Naive thymus-derived CD8-positive, alpha-beta T cell (primary cell): ENCODE measurements around the gene SCN8A. TPM values are rescaled to one million over a fixed set of nuclear protein-coding genes. Genes with fewer than 3 reads are reported as not detected.

Experiments used
- ATAC-seq, 2 donors: fragments of 150-1000 bp; cut with Tn5 transposase in 1 of 2; sonication (Bioruptor Pico), chemical (Tn5 transposase) in 1 of 2; 1 replicate in 1 of 2; 2 replicates in 1 of 2; pipeline ENCODE4 v1.10.0; 2021; ENCODE audit warnings: mild to moderate bottlenecking in 2 of 2, moderate library complexity in 2 of 2
- POLR2A ChIA-PET: fragments of 350-600 bp; sonication (Branson Sonifier 250); formaldehyde crosslinking; loops from one replicate; lab custom pipeline; 2021; ENCODE audit warnings: antibody characterized with exemption; lab: Charles Lee
- DNase-seq, 10 donors: peaks; one replicate each; pipeline versions ENCODE4 v3.0.0 to v3.0.0-alpha.2; 2020 to 2022
- H3K27ac Mint-ChIP-seq, 10 donors: one replicate each; pipeline ENCODE4 v1.8.0; 2020 to 2022; ENCODE audit warnings: mild to moderate bottlenecking in 10 of 10, mixed read lengths in 10 of 10, moderate library complexity in 4 of 10, inconsistent platforms in 1 of 10
- H3K27me3 Mint-ChIP-seq, 5 donors: one replicate each; pipeline ENCODE4 v1.8.0; 2021 to 2022; ENCODE audit warnings: mixed read lengths in 5 of 5
- H3K36me3 Mint-ChIP-seq, 3 donors: one replicate each; pipeline ENCODE4 v1.8.0; 2020 to 2022; ENCODE audit warnings: mixed read lengths in 3 of 3, mild to moderate bottlenecking in 2 of 3, inconsistent platforms in 1 of 3
- H3K4me1 Mint-ChIP-seq, 4 donors: one replicate each; pipeline ENCODE4 v1.8.0; 2021 to 2022; ENCODE audit warnings: mixed read lengths in 4 of 4
- H3K4me3 Mint-ChIP-seq, 10 donors: one replicate each; pipeline ENCODE4 v1.8.0; 2020 to 2022; ENCODE audit warnings: mild to moderate bottlenecking in 10 of 10, mixed read lengths in 10 of 10, moderate library complexity in 6 of 10, inconsistent platforms in 1 of 10
- H3K9me3 Mint-ChIP-seq, 9 donors: one replicate each; pipeline ENCODE4 v1.8.0; 2020 to 2022; ENCODE audit warnings: mixed read lengths in 9 of 9, mild to moderate bottlenecking in 3 of 9, inconsistent platforms in 1 of 9, moderate library complexity in 1 of 9
- polyA plus RNA-seq, 3 donors: library from polyadenylated mRNA; unstranded; fragments of 300-500 nt; fragmentation: Illumina TruSeq; gene quantifications; one replicate each; pipeline ENCODE4 v1.2.3, GENCODE V29; 2021
- total RNA-seq, 8 experiments: library from RNA in 2 of 8; stranded (reverse) in 2 of 8; gene quantifications; one replicate each; pipeline ENCODE4 v1.2.3 and lab custom pipeline; 2021 to 2026

The SCN8A gene
- total and polyA plus RNA-seq, 5 experiments from 2014 or later, result 0.07 to 1.8 (median 0.42) TPM

DNA sequence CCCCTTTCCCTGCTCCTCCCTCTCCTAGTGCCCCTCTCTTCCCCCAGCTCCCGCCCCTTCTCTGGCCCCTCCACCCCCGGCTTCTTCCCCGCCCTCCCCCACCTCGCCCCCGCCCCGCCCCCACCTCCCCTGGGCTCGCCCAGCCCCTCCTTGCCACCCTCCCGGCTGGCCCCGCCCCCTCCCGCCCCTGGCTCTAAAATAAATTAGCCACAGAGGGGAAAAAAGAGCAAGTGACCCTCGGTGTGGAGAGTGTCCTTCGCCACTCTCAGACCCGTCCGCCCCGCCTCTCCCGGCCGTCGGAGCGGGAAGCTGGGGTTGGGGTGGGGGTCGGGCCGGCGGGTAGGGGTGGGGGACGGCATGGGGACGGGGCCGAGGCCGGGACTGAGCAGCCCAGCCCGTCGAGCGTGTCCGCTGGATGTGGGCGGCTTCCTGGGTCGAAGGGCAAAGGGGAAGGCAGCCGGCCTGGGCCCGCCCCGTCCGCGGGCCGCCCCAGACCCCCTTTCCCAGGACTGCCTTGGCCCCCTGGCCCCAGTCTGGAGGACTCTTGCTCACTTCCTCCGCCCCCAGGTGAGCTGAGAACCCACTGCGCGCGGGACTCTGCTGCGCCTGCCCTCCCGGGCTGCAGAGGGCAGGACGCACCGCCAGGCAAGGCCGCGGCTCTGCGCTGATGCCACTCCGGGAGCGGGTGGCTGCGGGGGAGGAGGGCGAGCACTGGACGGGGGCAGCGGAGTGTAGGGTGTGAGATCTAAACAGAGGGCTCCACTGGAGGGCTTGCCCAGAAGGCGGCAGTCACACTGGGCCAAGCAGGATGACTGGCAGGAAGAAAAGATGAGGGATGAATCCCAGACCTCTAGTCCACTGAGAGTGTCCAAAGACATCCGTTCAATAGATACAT lies 258.1 kb downstream of the SCN8A start:
- ATAC-seq, result no peak
- no peak overlapping the region for H3K27ac Mint-ChIP-seq

DNA sequence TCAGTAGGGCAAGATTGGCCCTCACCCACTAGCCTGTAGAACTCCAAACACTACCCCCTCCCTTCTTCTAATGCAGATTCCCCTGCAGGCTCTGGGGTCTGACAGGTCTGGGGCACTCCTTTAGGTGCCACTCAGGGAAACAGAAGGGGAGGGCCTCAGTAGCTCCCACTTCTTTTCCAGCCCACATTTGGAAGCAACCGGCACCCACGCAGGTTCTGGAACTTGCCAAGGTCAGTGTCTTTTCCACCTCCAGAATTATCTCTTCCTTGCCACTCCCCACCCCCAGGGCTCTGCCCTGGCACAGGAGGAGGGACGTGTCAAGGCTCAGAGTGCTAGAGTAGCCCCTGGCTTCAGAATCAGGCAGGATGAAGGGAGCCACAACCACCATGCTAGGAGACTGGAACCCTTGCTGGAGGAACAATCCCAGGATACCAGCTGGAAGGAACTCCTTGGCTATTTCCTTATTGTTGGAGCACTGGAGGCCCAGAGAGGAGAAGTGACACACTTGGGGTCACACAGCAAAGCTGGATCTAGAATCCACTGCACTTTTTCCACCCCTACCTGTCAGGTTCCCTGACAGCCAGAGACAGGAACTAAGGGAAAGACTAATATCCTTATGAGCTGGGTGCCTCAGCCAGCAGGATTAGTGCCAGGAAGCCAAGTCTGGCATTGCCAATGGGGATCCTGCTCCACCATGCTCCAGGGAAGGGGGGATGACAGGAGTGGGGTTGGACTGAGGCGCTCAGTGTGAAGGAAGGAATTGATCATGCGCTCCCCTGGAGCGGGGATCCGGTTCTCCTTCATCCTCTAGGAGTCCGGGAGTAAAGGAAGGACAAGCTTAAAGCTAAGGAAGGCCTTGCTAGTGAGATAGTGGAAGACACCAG lies 259.3 kb downstream of the SCN8A start:
- no peak for ATAC-seq
- Mint-ChIP-seq H3K9me3 (no peaks in the 10 kb centered on the region), H3K4me1 (peaks cover 15 to 40% (median 30%) of the 10 kb centered on the region in 4 donors), H3K27me3 (peaks cover 0 to 22% (median 12%) of the 10 kb centered on the region in 5 donors), H3K4me3 (no peak overlapping the region), H3K36me3 (no peaks in the 10 kb centered on the region), H3K27ac (peak overlapping the region in 2 of 10 donors; percentile 11 to 43)
- DNase-seq, result no peak
- POLR2A ChIA-PET, result no interaction called here

More for the DNA sequence above, 258.1 kb downstream of the SCN8A start:
- H3K4me3 Mint-ChIP-seq, result peak overlapping the region in 3 of 10 donors; percentile 39 to 63 (median 56)
- H3K4me1 Mint-ChIP-seq, result peaks cover 15 to 40% (median 30%) of the 10 kb centered on the region in 4 donors
- no peak for DNase-seq
- H3K9me3 Mint-ChIP-seq, result no peaks in the 10 kb centered on the region
- POLR2A ChIA-PET, result no interaction called here
- no peaks in the 10 kb centered on the region for H3K36me3 Mint-ChIP-seq
- peaks cover 4 to 33% (median 24%) of the 10 kb centered on the region in 5 donors for H3K27me3 Mint-ChIP-seq

DNA sequence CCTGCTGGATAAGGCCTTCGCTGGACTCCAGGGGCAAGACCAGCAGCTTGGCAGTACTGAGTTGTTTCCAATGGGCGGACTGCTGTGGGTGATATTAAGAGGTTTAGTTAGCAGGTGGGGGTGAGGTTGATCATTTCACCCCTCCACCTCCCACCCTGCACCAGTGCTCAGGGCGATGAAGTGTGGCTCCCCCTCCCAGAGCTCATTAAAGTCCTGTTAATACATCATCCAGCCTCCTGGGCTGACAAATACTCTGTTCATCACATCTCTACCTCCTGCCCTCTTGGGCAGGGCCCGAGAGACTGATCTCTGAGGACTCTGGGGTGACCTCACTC lies 259.9 kb downstream of the SCN8A start:
- Mint-ChIP-seq H3K27ac (no peak overlapping the region), H3K27me3 (peaks cover 0 to 20% (median 7%) of the 10 kb centered on the region in 5 donors), H3K36me3 (no peaks in the 10 kb centered on the region), H3K4me3 (no peak overlapping the region), H3K4me1 (peaks cover 13 to 34% (median 28%) of the 10 kb centered on the region in 4 donors), H3K9me3 (no peaks in the 10 kb centered on the region)
- POLR2A ChIA-PET, result interaction anchor here (0.6 kb wide), 1 partner anchor 195 kb away, joined by 3 read pairs; no protein-coding TSS in a partner anchor
- ATAC-seq, result no peak
- no peak for DNase-seq

DNA sequence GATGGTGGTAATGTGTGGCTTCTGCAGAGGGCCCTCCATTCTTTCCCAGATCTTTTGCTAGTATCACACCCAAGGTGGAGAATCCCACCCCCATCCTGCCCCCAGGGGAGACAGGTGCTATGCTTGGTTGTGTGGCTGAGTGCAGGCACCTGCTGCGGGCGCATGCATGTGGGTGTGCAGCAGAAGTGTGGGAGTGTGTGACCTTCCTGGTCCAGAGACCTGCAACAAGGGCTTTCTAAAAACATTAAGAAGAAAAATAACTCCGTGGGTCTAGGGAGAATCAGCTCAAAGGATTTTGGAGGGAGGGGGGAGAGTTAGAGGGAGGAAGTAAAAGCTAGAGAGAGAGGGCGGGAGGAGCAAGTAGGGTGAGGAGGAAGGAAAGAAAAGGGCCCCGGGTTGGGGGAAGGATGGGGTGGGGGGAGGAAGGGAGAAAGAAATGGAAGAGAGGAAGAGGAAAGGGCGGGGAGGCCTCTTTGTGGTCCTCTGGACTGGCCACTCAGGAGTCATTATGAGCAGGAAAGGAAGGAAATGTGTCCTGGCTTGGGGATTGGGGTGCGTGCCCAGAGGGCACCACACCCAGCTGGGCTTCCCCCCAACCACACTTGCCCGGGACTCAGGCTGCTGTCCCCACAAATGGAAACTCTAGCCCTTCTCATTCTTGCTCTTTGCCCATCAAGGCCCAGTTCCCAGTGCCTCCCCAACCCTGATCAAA lies 260.5 kb downstream of the SCN8A start:
- ATAC-seq (no peak), DNase-seq (no peak)
- H3K4me3 Mint-ChIP-seq, result no peak overlapping the region
- POLR2A ChIA-PET, result interaction anchor here (0.6 kb wide), 1 partner anchor 196 kb away, joined by 3 read pairs; no protein-coding TSS in a partner anchor
- peaks cover 11 to 28% (median 23%) of the 10 kb centered on the region in 4 donors for H3K4me1 Mint-ChIP-seq
- peaks cover 0 to 20% (median 8%) of the 10 kb centered on the region in 5 donors for H3K27me3 Mint-ChIP-seq
- peak overlapping the region in 2 of 10 donors; percentile 27 to 40 for H3K27ac Mint-ChIP-seq
- no peaks in the 10 kb centered on the region for H3K9me3 Mint-ChIP-seq
- H3K36me3 Mint-ChIP-seq, result no peaks in the 10 kb centered on the region

DNA sequence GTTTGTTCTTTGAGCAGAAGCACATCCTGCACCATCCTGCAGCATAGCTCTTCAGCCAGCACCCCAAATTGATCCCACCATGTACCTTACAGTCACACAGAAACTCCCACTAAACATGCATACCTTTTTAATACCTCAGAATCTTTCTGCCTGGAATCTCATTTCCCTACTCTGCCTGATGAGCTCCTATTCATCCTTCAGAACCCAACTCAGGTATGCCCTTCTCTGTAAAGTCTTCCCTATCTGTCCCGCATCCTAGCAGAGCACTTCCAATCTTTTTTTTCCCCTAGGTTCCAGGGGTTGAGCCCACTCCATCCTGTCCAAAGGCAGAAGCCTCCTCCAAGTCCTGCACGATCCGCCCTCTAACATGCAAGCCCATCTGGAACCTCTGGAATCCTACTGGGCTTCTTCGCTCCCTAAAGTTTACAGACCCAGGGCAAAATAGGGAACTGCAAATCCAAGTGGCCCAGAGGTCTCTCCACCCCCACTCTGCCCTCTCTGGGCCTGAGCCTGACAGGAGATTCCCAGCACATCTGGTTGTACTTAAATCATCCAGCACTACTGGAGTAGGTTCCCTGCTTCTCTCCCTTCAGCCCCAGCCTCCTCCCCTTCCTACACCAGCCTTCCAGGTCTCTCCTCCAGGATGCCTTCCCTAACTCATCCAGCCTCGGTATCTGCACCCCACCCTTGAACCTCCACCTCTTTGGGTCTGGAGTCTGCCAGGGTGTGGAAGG lies 261.5 kb downstream of the SCN8A start:
- DNase-seq, result no peak
- no peaks in the 10 kb centered on the region for H3K9me3 Mint-ChIP-seq
- peak overlapping the region in 1 of 10 donors; percentile 14 for H3K4me3 Mint-ChIP-seq
- no peak for ATAC-seq
- H3K36me3 Mint-ChIP-seq, result no peaks in the 10 kb centered on the region
- H3K4me1 Mint-ChIP-seq, result peaks cover 9 to 24% (median 20%) of the 10 kb centered on the region in 4 donors
- H3K27ac Mint-ChIP-seq, result peak overlapping the region in 1 of 10 donors; percentile 3
- peaks cover 0 to 22% (median 10%) of the 10 kb centered on the region in 5 donors for H3K27me3 Mint-ChIP-seq
- POLR2A ChIA-PET, result no interaction called here

DNA sequence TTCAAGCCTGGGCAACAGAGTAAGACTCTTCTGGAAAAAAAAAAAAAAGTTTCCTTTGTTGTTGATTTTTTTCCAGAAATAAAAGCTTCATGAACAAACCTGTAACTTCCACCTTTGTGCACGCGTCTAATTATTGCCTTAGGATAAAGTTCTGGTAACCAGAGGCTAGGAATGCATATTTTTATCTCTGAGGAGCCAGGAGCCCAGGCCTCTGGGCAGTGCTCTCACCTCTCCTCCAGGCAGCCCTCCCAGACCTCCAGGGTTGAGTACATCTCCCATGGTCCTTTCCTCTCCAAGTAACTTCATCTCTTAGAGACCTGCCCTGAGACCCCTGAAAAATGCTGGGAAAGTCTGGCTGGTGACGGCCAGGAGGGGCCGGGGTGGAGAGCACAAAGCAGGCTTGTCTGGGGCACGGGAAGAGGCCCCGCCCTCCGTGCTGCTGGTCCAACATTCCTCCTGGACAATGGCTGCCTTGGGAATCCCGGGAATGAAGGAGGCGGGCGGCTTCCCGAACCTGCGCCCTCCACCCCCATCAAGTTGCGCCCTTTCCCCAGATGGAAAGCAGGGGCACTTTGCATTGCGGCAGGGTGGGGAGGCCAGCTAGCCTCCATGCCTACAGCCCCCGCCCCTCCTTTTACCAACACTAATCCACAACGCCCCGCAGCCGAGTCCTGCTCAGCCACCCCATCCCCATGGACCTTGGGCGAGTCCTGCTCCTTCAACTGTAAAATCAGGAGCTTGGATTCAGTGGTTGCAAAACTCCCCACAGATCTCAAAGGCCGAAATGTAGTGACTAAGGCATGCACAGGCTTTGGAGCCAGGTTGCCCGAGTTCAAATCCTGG lies 264.8 kb downstream of the SCN8A start:
- ATAC-seq (no peak), DNase-seq (no peak)
- Mint-ChIP-seq H3K4me3 (no peak overlapping the region), H3K27ac (no peak overlapping the region), H3K36me3 (no peaks in the 10 kb centered on the region), H3K4me1 (peaks cover 5 to 15% (median 10%) of the 10 kb centered on the region in 4 donors), H3K27me3 (peaks cover 0 to 21% (median 8%) of the 10 kb centered on the region in 5 donors), H3K9me3 (no peaks in the 10 kb centered on the region)
- POLR2A ChIA-PET, result no interaction called here

DNA sequence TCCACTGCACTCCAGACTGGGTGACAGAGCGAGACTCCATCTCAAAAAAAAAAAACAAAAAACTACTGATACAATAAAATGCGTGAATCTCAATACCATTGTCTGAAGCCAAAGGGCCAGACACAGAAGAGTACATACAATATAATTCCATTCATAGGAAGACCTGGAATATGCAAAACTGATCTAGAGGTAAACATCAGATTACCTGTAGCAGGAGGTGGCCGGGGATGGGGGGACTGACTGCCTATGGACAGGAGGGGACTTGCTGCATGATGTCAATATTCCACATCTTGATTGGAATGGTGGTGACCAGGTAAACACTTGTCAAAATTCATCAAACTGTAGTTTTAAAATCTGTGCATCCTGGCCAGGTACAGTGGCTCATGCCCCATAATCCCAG lies 270.0 kb downstream of the SCN8A start:
- no peak for ATAC-seq
- Mint-ChIP-seq H3K27ac (no peak overlapping the region), H3K4me1 (peaks cover 5 to 13% (median 9%) of the 10 kb centered on the region in 4 donors), H3K36me3 (no peaks in the 10 kb centered on the region), H3K4me3 (no peak overlapping the region), H3K9me3 (no peaks in the 10 kb centered on the region), H3K27me3 (peaks cover 12 to 54% (median 45%) of the 10 kb centered on the region in 5 donors)
- POLR2A ChIA-PET, result no interaction called here
- DNase-seq, result no peak

Other genes with a start within 250 kb of the SCN8A start
- gene CELA1, start 244.6 kb upstream of the SCN8A start, total RNA-seq, result 1 to 10 TPM; 2.2 to 2.5 TPM
- 1 to 10 TPM; 3.6 to 9.8 (median 8.1) TPM for gene CELA1, start 244.6 kb upstream of the SCN8A start, polyA plus RNA-seq
- 1 to 10 TPM; 1.5 to 1.9 TPM for gene GALNT6, start 199.8 kb upstream of the SCN8A start, total RNA-seq
- gene GALNT6, start 199.8 kb upstream of the SCN8A start, polyA plus RNA-seq, result 1 to 10 TPM; 4.4 to 8.3 (median 4.6) TPM
- under 1 TPM; 0.41 to 0.42 TPM for gene SLC4A8, start 166.4 kb upstream of the SCN8A start, total RNA-seq
- gene SLC4A8, start 166.4 kb upstream of the SCN8A start, polyA plus RNA-seq, result under 1 TPM; 0.52 to 0.99 (median 0.58) TPM